ENCODE results near the gene NUDT7.

The NUDT7 gene

GRCh38 chr16:77782694-77783093, 60.4 kb downstream of the NUDT7 start:
- no peak for DNase-seq

DNA sequence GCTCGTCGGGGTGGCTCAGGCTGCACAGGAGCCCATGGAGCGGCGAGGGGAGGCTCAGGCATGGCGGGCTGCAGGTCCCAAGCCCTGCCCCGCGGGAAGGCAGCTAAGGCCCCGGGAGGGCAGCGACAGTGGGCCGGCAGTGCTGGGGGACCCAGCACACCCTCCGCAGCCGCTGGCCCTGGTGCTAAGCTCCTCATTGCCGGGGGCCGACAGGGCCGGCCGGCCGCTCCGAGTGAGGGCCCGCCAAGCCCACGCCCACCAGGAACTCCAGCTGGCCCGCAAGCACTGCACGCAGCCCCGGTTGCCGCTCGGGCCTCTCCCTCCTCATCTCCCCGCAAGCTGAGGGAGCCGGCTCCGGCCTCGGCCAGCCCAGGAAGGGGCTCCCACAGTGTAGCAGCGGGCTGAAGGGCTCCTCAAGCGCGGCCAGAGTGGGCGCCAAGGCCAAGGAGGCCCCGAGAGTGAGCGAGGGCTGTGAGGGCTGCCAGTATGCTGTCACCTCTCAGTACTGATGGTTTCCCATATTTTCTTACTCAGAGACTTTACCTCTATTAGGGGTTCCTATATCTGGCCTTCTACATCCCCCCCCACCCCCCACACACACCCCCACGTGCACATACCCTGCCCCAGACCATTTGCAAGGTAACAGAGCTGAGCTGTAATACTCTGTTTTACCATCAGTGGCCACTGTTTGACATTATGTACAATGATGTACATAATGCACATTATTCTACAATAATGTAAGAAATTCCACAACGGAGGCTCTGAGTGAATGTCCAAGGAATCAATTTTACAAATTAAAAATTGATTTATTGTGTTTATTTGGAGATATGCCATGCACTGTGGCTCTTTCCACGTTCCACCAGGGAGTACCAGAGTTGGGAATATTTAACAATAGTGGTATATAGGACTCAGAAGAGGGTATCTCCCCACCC, 62.4 kb downstream of the NUDT7 start:
- DNase-seq, result no peak

DNA sequence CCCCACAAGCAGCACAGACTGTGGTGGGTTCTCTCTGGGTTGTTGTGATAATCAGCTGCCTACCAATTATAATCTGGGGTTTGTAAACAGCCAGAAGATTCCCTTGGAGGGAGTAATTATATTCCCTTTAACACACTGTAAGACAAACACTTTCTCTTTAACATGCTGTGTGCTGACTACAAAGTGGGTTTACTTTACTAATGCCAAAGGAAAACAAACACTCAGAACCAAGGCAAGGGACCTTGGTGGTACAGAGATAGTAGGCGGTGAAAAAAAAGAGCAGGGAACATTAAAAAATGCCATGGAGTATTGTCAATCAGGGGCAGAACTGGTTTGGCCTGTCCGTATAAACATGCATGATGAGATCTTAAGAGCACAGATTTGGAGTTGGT, 63.1 kb downstream of the NUDT7 start:
- DNase-seq, result no peak

DNA sequence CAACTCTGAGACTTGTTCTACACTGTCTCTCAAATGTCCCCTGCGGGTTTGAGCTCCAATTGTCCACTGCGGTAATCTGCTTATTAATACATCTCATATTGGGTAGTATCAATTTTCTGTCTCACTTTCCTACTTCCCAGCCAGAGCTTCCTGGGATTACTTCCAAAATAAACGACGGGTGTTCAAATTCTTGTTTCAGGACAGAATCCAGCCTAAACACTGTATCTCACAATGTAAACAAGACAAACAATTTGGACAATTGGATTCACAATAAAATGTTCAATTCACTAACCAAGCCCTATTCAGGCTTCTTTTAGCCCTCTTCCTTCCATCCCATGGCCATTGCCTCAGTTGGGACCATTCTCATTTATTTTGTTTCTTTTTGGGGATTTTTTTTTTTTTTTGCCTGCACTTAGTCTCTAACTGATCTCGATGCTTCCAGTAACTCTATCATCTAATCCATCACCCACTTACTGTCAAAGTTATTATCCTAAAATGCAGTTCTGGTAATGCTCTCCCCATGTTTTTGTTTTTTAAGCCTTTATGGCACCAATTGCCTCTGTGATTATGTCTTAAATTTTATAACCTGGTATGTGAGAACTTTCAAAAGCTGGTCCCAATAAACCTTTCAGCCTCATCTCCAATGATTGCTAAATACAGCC, 64.0 kb downstream of the NUDT7 start:
- no peak for DNase-seq

DNA sequence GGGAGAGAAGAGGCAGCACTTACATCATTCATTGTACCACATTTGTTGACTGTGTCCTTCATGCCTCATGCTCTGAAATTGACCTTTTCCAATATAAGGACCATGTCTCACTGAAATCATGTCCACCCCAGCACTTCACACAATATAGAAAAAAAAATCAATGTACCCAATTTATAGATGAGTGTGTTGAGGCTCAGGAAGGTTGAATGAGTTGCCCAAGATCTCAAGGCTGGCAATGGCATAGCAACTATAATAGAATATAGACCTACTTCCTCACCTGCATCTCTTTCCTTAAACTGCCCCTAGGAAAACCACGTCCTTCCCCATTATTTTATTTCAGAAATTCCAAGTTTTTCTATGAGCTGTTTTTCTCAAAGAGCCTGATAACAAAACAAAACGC, 65.1 kb downstream of the NUDT7 start:
- no peak for DNase-seq

- no peak for DNase-seq
Observed at GRCh38 chr16:77788181-77789084, 66.1 kb downstream of the NUDT7 start, which contains the start of gene VAT1L. VAT1L (plus strand) TSS chr16:77788564; CDS start chr16:77788683, 119 bp downstream.

DNA sequence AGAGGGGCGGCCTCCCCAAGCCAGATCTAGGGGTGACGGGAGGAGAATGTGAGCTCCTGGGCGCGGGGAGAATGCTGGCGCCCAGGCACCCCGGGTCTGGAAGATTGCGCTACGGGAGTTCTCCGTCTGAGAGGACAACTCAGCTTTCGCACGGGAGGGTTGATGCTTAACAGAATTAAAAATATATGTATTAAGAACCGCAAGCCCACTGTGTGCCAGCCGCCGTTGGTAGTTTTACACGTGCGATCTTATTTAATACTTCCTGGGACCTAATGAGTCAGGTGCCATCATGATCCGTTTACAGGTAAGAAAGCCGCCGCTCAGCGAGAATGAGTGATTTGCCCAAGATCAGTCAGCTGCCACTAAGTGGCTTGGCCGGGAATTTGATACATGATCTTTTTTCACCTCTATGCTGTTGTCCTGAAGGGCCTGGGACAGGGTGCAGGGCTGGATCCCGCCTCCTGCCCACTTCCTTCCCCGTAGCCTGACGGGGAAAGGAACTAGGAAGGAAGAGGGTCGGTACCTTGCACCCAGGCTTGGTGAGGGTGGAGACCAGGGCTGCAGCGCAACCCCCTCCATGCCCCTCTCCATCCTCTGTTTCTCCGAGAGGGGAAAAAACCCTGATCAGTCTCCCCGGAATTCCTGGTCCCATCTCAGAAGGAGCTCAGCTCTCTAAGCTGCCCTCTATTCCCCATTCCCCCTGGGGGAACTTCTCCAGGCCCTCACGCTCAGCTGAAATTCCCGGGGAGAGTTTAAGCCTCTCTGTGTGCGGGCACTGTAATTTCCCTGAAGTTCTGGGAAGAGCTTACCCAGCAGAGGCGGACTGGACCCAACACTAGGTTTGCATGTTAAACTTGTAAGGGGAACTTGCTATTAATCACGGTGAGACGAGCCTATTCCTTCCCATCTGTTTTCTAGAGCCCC, 67.0 kb downstream of the NUDT7 start:
- no peak for DNase-seq

GRCh38 chr16:77790009-77790372, 67.7 kb downstream of the NUDT7 start:
- no peak for DNase-seq

GRCh38 chr16:77790912-77791311, 68.6 kb downstream of the NUDT7 start:
- no peak for DNase-seq
